AG09309 (cell line): ENCODE results near the gene SGCB.

Source experiments
- DNase-seq: peaks from one replicate; pipeline ENCODE4 v3.0.0-alpha.2; 2010; ENCODE audit warnings: low read depth
- H3K4me3 ChIP-seq: 2 replicates; pipeline ENCODE4 v1.5.1; 2011; ENCODE audit warnings: mild to moderate bottlenecking, low read depth, low read length, moderate library complexity; ENCODE audit not compliant: control insufficient read depth
- CTCF ChIP-seq: IDR thresholded peaks from 2 replicates; pipeline ENCODE4 v1.5.1; 2011; ENCODE audit warnings: mild to moderate bottlenecking, low read depth, low read length, inconsistent platforms; ENCODE audit not compliant: insufficient read depth, control insufficient read depth; ENCODE audit errors: missing control alignments

The SGCB gene

GRCh38 chr4:52069571-52069970, 31.5 kb upstream of the SGCB start:
- no peak for TF ChIP-seq CTCF
- DNase-seq = no peak
- H3K4me3 ChIP-seq = no peak overlapping the region

GRCh38 chr4:52059372-52059771, 21.3 kb upstream of the SGCB start:
- peak; percentile 23 for DNase-seq
- TF ChIP-seq CTCF = no peak
- H3K4me3 ChIP-seq = no peak overlapping the region

- no peak overlapping the region for H3K4me3 ChIP-seq
- no peak for TF ChIP-seq CTCF
- DNase-seq = no peak
These were observed 20.2 kb upstream of the SGCB start for GRCh38 chr4:52058275-52058674.

GRCh38 chr4:52057196-52057595, 19.1 kb upstream of the SGCB start:
- DNase-seq = no peak
- TF ChIP-seq CTCF = no peak
- H3K4me3 ChIP-seq = no peak overlapping the region

- H3K4me3 ChIP-seq = no peak overlapping the region
- TF ChIP-seq CTCF = no peak
- DNase-seq = no peak
These were observed 16.2 kb upstream of the SGCB start for GRCh38 chr4:52054254-52054653.

GRCh38 chr4:52052475-52052780, 14.3 kb upstream of the SGCB start:
- no peak for DNase-seq
- no peak for TF ChIP-seq CTCF
- peak overlapping the region; percentile 92 for H3K4me3 ChIP-seq
